Measurements from ENCODE around the gene LRRC2.
"Not testable (repeated sequence)": the region's sequence is repeated elsewhere in the genome, so short reads cannot be mapped to it uniquely, and the experiment has no call there.

The LRRC2 gene

DNA sequence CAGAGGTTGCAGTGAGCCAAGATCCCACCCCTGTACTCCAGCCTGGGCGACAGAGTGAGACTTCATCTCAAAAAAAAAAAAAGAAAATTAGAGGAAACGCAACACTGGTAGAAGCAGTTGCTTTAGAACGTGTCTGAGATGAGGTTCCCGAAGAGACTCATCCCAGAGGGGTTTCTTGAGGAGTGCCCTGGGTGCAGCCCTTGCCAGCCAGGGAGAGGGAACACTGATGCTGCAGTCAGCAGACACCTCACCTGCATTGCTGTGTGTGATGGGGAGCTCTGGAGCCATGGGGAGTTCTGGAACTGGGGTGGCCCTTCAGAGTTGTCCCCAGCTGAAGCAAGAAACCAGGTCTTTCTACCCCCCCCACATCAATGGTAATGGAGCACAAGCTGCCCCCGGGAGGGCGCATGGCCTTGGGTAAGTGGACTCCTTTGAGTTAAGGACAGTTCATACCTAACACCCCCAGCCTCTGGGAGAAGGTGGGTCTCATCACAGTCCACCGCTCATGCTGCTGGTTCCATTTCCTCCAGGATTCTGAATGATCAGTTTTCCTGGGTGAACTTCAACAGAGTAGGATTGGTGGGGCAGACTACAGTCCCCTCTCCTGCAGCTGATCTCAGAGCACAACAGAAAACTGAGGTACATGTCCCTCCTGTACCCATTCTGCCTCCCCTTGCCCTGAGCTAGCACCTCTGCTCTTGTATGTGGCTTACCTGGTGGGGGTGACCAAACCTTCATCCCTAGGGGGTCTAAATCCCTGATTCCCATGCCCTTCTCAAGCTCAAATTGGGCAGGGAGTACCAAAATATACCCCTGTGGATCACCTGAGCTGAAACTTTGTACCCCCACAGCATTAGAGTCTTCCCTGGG lies 18.7 kb upstream of the LRRC2 start:
- in situ Hi-C loops (cut with HindIII; ENCODE audit: low sequenced_read_pairs): no loop called here
- DNase-seq (ENCODE audit: low read depth): no peak
- TF ChIP-seq CTCF (IDR thresholded peaks at IDR 0.05; ENCODE audit: low read depth, low read length, missing control alignments): no peak
- no peak overlapping the region for H3K4me3 ChIP-seq (ENCODE audit: low read depth, low read length)

GRCh38 chr3:46580675-46581074 lies 14.6 kb upstream of the LRRC2 start:
- TF ChIP-seq CTCF (IDR thresholded peaks at IDR 0.05; ENCODE audit: low read depth, low read length, missing control alignments): no peak

DNA sequence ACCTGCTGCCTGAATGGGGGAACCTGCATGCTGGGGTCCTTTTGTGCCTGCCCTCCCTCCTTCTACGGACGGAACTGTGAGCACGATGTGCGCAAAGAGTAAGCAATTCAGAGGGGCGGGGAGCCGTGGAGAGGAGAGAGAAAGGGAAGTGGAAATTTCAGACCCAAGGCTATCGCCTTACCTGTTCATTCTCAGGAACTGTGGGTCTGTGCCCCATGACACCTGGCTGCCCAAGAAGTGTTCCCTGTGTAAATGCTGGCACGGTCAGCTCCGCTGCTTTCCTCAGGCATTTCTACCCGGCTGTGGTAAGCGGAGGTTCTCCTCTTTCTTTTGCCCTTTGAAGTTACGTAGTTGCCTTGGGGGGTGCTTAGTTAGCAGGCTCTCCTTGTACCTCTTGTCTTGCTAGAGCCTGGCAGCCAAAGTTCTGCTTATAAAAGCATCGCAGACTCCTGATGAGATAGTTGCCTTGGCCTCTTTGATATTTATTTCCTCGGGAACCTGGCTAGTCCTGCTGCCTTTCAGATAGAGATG lies 13.7 kb upstream of the LRRC2 start:
- DNase-seq (ENCODE audit: low read depth): no peak
- TF ChIP-seq CTCF (IDR thresholded peaks at IDR 0.05; ENCODE audit: low read depth, low read length, missing control alignments): no peak
- in situ Hi-C loops (cut with HindIII; ENCODE audit: low sequenced_read_pairs): no loop called here
- no peak overlapping the region for H3K4me3 ChIP-seq (ENCODE audit: low read depth, low read length)

More at GRCh38 chr3:46580675-46581074, 14.6 kb upstream of the LRRC2 start:
- DNase-seq (ENCODE audit: low read depth): no peak
- H3K4me3 ChIP-seq (ENCODE audit: low read depth, low read length): no peak overlapping the region
- in situ Hi-C loops (cut with HindIII; ENCODE audit: low sequenced_read_pairs): no loop called here

- TF ChIP-seq CTCF (IDR thresholded peaks at IDR 0.05; ENCODE audit: low read depth, low read length, missing control alignments): no peak
- no peak for DNase-seq (ENCODE audit: low read depth)
- H3K4me3 ChIP-seq (ENCODE audit: low read depth, low read length): no peak overlapping the region
- in situ Hi-C loops (cut with HindIII; ENCODE audit: low sequenced_read_pairs): no loop called here
Measured at GRCh38 chr3:46578973-46579755, 13.1 kb upstream of the LRRC2 start.

DNA sequence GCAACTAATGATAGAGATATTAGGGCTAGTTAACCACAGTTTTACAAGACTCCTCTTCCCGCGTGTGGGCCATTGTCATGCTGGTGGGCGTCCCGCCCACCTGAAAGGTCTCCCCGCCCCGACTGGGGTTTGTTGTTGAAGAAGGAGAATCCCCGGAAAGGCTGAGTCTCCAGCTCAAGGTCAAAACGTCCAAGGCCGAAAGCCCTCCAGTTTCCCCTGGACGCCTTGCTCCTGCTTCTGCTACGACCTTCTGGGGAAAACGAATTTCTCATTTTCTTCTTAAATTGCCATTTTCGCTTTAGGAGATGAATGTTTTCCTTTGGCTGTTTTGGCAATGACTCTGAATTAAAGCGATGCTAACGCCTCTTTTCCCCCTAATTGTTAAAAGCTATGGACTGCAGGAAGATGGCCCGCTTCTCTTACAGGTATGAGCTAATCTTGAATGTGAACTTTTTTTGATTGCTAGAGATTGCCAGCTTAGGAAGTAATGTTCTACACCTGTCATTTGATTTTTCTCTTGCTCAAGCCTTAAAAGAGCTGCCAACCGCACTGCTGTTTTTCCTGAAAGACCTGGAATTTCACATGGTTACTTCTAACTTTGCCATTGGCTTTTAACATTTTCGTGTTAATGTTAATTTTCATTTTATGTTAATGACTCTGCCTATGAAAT lies 11.6 kb upstream of the LRRC2 start:
- H3K4me3 ChIP-seq (ENCODE audit: low read depth, low read length); in situ Hi-C loops (cut with HindIII; ENCODE audit: low sequenced_read_pairs); DNase-seq (ENCODE audit: low read depth): not testable (repeated sequence)

- in situ Hi-C loops (cut with HindIII; ENCODE audit: low sequenced_read_pairs): no loop called here
- DNase-seq (ENCODE audit: low read depth): no peak
- TF ChIP-seq CTCF (IDR thresholded peaks at IDR 0.05; ENCODE audit: low read depth, low read length, missing control alignments): no peak
- H3K4me3 ChIP-seq (ENCODE audit: low read depth, low read length): no peak overlapping the region
Measured at GRCh38 chr3:46576879-46577278, 10.8 kb upstream of the LRRC2 start.

Data from astrocyte of the cerebellum (primary cell).